ENCODE results near the gene ACBD4.

ACBD4 gene

GRCh38 chr17:45093444-45094110, 41.9 kb upstream of the ACBD4 start:
- H3K79me2 ChIP-seq (ENCODE audit: control insufficient read depth, low read length) = no peaks in the 10 kb centered on the region
- no peak overlapping the region for H3K4me2 ChIP-seq (ENCODE audit: low read length)
- H4K20me1 ChIP-seq (ENCODE audit: control insufficient read depth, insufficient read depth, low read depth, low read length) = no peaks in the 10 kb centered on the region
- H3K4me1 ChIP-seq (ENCODE audit: control insufficient read depth, low read length) = peaks cover 6% of the 10 kb centered on the region; the same call in 1 of the 2 replicates
- no peak overlapping the region for H3K27ac ChIP-seq (ENCODE audit: low read depth, low read length)
- H3K4me3 ChIP-seq (ENCODE audit: low read length) = no peak overlapping the region
- peaks cover 3% of the 10 kb centered on the region; the same call in 1 of the 2 replicates for H3F3A ChIP-seq (ENCODE audit: control insufficient read depth, insufficient read depth)
- TF ChIP-seq CTCF (IDR thresholded peaks at IDR 0.05; ENCODE audit: low read depth, low read length, poor library complexity, severe bottlenecking) = no peak
- TF ChIP-seq EZH2phosphoT487 (IDR thresholded peaks at IDR 0.05; ENCODE audit: borderline replicate concordance, low read length) = no peak
- no peaks in the 10 kb centered on the region for H3K9me3 ChIP-seq (ENCODE audit: control insufficient read depth, insufficient read depth, low read length)
- H3K36me3 ChIP-seq (ENCODE audit: control insufficient read depth, low read length) = peaks cover 79% of the 10 kb centered on the region
- no peaks in the 10 kb centered on the region for H3K9me2 ChIP-seq (replicated peaks; ENCODE audit: control insufficient read depth, low read length)
- no peaks in the 10 kb centered on the region for H3K27me3 ChIP-seq (ENCODE audit: control insufficient read depth, low read length)

- Histone ChIP-seq H3K79me2 (ENCODE audit: control insufficient read depth, low read length) (no peaks in the 10 kb centered on the region), H3K36me3 (ENCODE audit: control insufficient read depth, low read length) (peaks cover 77% of the 10 kb centered on the region), H3K9me2 (replicated peaks; ENCODE audit: control insufficient read depth, low read length) (no peaks in the 10 kb centered on the region), H3K9me3 (ENCODE audit: control insufficient read depth, insufficient read depth, low read length) (no peaks in the 10 kb centered on the region), H3F3A (ENCODE audit: control insufficient read depth, insufficient read depth) (peaks cover 3% of the 10 kb centered on the region; the same call in 1 of the 2 replicates), H4K20me1 (ENCODE audit: control insufficient read depth, insufficient read depth, low read depth, low read length) (no peaks in the 10 kb centered on the region), H3K27ac (ENCODE audit: low read depth, low read length) (no peak overlapping the region), H3K4me2 (ENCODE audit: low read length) (no peak overlapping the region), H3K4me3 (ENCODE audit: low read length) (no peak overlapping the region), H3K4me1 (ENCODE audit: control insufficient read depth, low read length) (peaks cover 6% of the 10 kb centered on the region; the same call in 1 of the 2 replicates), H3K27me3 (ENCODE audit: control insufficient read depth, low read length) (no peaks in the 10 kb centered on the region)
- peak; percentile 66 for TF ChIP-seq CTCF (IDR thresholded peaks at IDR 0.05; ENCODE audit: low read depth, low read length, poor library complexity, severe bottlenecking)
- TF ChIP-seq EZH2phosphoT487 (IDR thresholded peaks at IDR 0.05; ENCODE audit: borderline replicate concordance, low read length) = no peak
These were observed 39.3 kb upstream of the ACBD4 start for GRCh38 chr17:45096141-45096540.

- H4K20me1 ChIP-seq (ENCODE audit: control insufficient read depth, insufficient read depth, low read depth, low read length) = no peaks in the 10 kb centered on the region
- no peak overlapping the region for H3K27ac ChIP-seq (ENCODE audit: low read depth, low read length)
- H3K9me3 ChIP-seq (ENCODE audit: control insufficient read depth, insufficient read depth, low read length) = no peaks in the 10 kb centered on the region
- H3K4me2 ChIP-seq (ENCODE audit: low read length) = no peak overlapping the region
- H3F3A ChIP-seq (ENCODE audit: control insufficient read depth, insufficient read depth) = peaks cover 3% of the 10 kb centered on the region; the same call in 1 of the 2 replicates
- TF ChIP-seq EZH2phosphoT487 (IDR thresholded peaks at IDR 0.05; ENCODE audit: borderline replicate concordance, low read length) = no peak
- no peak for TF ChIP-seq CTCF (IDR thresholded peaks at IDR 0.05; ENCODE audit: low read depth, low read length, poor library complexity, severe bottlenecking)
- H3K79me2 ChIP-seq (ENCODE audit: control insufficient read depth, low read length) = no peaks in the 10 kb centered on the region
- no peak overlapping the region for H3K4me3 ChIP-seq (ENCODE audit: low read length)
- H3K27me3 ChIP-seq (ENCODE audit: control insufficient read depth, low read length) = no peaks in the 10 kb centered on the region
- H3K9me2 ChIP-seq (replicated peaks; ENCODE audit: control insufficient read depth, low read length) = no peaks in the 10 kb centered on the region
- peaks cover 6% of the 10 kb centered on the region; the same call in 1 of the 2 replicates for H3K4me1 ChIP-seq (ENCODE audit: control insufficient read depth, low read length)
- H3K36me3 ChIP-seq (ENCODE audit: control insufficient read depth, low read length) = peaks cover 74% of the 10 kb centered on the region
These were observed 38.6 kb upstream of the ACBD4 start for GRCh38 chr17:45096926-45097325.

Measured in DOHH2 (cell line).